RWPE2 (cell line): ENCODE measurements around the gene CFAP100.
A peak's percentile ranks its signal among the peaks of the same experiment; 100 is the strongest.

ENCODE experiments used
- ATAC-seq: fragments of 200-7000 bp; cut with Tn5 transposase; 3 replicates; pipeline ENCODE4 v1.9.1; 2021; ENCODE audit warnings: low read depth
- DNase-seq: peaks from one replicate; pipeline ENCODE4 v3.0.0-alpha.2; 2020; ENCODE audit warnings: low spot score
- H3K27ac ChIP-seq: fragments of 450-650 bp; 2 replicates; pipeline ENCODE4 v1.5.1; 2017; ENCODE audit warnings: mild to moderate bottlenecking; ENCODE audit not compliant: poor library complexity, severe bottlenecking
- H3K27me3 ChIP-seq: fragments of 250-450 bp; sonication (Bioruptor Pico); 2 replicates; pipeline ENCODE4 v1.5.1; 2021; ENCODE audit warnings: mild to moderate bottlenecking, moderate library complexity; ENCODE audit not compliant: insufficient read depth, poor library complexity, severe bottlenecking
- H3K36me3 ChIP-seq: fragments of 250-450 bp; sonication (Bioruptor Pico); 2 replicates; pipeline ENCODE4 v1.5.1; 2020; ENCODE audit warnings: low read depth, mild to moderate bottlenecking, moderate library complexity
- H3K4me1 ChIP-seq: fragments of 250-450 bp; sonication (Bioruptor Pico); 2 replicates; pipeline ENCODE4 v1.5.1; 2021; ENCODE audit warnings: mild to moderate bottlenecking, moderate library complexity; ENCODE audit not compliant: insufficient read depth, poor library complexity, severe bottlenecking
- H3K4me3 ChIP-seq: fragments of 250-450 bp; sonication (Bioruptor Pico); 2 replicates; pipeline ENCODE4 v1.5.1; 2021; ENCODE audit warnings: mild to moderate bottlenecking, moderate library complexity; ENCODE audit not compliant: severe bottlenecking
- H3K9me3 ChIP-seq: fragments of 250-450 bp; sonication (Bioruptor Pico); 2 replicates; pipeline ENCODE4 v1.5.1; 2021; ENCODE audit warnings: mild to moderate bottlenecking, moderate library complexity; ENCODE audit not compliant: severe bottlenecking
- CTCF ChIP-seq: fragments of 450-650 bp; IDR thresholded peaks from one replicate; pipeline ENCODE4 v1.5.1; 2017; ENCODE audit warnings: mild to moderate bottlenecking, moderate library complexity; ENCODE audit not compliant: poor library complexity, severe bottlenecking

Gene CFAP100

GRCh38 chr3:126391631-126392030 is 3.1 kb upstream of the CFAP100 start:
- no peak for DNase-seq

GRCh38 chr3:126392246-126392645 is 2.5 kb upstream of the CFAP100 start:
- H3K9me3 ChIP-seq = no peaks in the 10 kb centered on the region
- H3K27me3 ChIP-seq = no peaks in the 10 kb centered on the region
- H3K4me1 ChIP-seq = no peaks in the 10 kb centered on the region
- H3K27ac ChIP-seq = no peak overlapping the region
- ATAC-seq (no peak), DNase-seq (no peak)
- H3K4me3 ChIP-seq = no peak overlapping the region
- H3K36me3 ChIP-seq = no peaks in the 10 kb centered on the region
- no peak for TF ChIP-seq CTCF

More at GRCh38 chr3:126391631-126392030, 3.1 kb upstream of the CFAP100 start:
- Histone ChIP-seq H3K4me3 (no peak overlapping the region), H3K4me1 (no peaks in the 10 kb centered on the region), H3K27ac (no peak overlapping the region), H3K9me3 (no peaks in the 10 kb centered on the region), H3K36me3 (no peaks in the 10 kb centered on the region), H3K27me3 (no peaks in the 10 kb centered on the region)
- no peak for TF ChIP-seq CTCF
- ATAC-seq = no peak

- Histone ChIP-seq H3K27me3 (no peaks in the 10 kb centered on the region), H3K36me3 (no peaks in the 10 kb centered on the region), H3K4me3 (no peak overlapping the region), H3K27ac (no peak overlapping the region), H3K9me3 (no peaks in the 10 kb centered on the region), H3K4me1 (no peaks in the 10 kb centered on the region)
- DNase-seq (no peak), ATAC-seq (no peak)
- no peak for TF ChIP-seq CTCF
Measured at GRCh38 chr3:126393563-126393962, 1.1 kb upstream of the CFAP100 start.

- peak; percentile 36 for DNase-seq
- Histone ChIP-seq H3K9me3 (no peaks in the 10 kb centered on the region), H3K27ac (no peak overlapping the region), H3K36me3 (no peaks in the 10 kb centered on the region), H3K4me1 (no peaks in the 10 kb centered on the region), H3K4me3 (no peak overlapping the region), H3K27me3 (no peaks in the 10 kb centered on the region)
- no peak for ATAC-seq
- TF ChIP-seq CTCF = no peak
Measured at GRCh38 chr3:126394977-126395321, 240 bp downstream of the CFAP100 start.

GRCh38 chr3:126395846-126396513 is 1.3 kb downstream of the CFAP100 start:
- no peaks in the 10 kb centered on the region for H3K4me1 ChIP-seq
- no peaks in the 10 kb centered on the region for H3K36me3 ChIP-seq
- H3K4me3 ChIP-seq = no peak overlapping the region
- no peak overlapping the region for H3K27ac ChIP-seq
- H3K9me3 ChIP-seq = no peaks in the 10 kb centered on the region
- no peak for TF ChIP-seq CTCF
- no peak for ATAC-seq
- no peak for DNase-seq
- no peaks in the 10 kb centered on the region for H3K27me3 ChIP-seq
